T-helper 2 cell treated with Interferon-gamma antibody and Interleukin-4, amounts not matched to agents 5 μg/mL and 100 μg/mL, for 36 hours (primary cell): ENCODE measurements around the gene TMEM95.

ENCODE experiments used
- DNase-seq: peaks from one replicate; pipeline ENCODE4 v3.0.0; 2021; ENCODE audit warnings: low spot score
- H3K27ac Mint-ChIP-seq: one replicate; pipeline ENCODE4 v1.8.0; 2021; ENCODE audit warnings: mild to moderate bottlenecking, mixed read lengths
- H3K27me3 Mint-ChIP-seq: one replicate; pipeline ENCODE4 v1.8.0; 2021; ENCODE audit warnings: low read depth, mixed read lengths
- H3K36me3 Mint-ChIP-seq: one replicate; pipeline ENCODE4 v1.8.0; 2021; ENCODE audit warnings: low read depth, mixed read lengths
- H3K4me1 Mint-ChIP-seq: one replicate; pipeline ENCODE4 v1.8.0; 2021; ENCODE audit warnings: low read depth, mixed read lengths
- H3K4me3 Mint-ChIP-seq: one replicate; pipeline ENCODE4 v1.8.0; 2022; ENCODE audit warnings: mild to moderate bottlenecking, moderate library complexity, mixed read lengths
- H3K9me3 Mint-ChIP-seq: one replicate; pipeline ENCODE4 v1.8.0; 2021; ENCODE audit warnings: mixed read lengths

Gene TMEM95

DNA sequence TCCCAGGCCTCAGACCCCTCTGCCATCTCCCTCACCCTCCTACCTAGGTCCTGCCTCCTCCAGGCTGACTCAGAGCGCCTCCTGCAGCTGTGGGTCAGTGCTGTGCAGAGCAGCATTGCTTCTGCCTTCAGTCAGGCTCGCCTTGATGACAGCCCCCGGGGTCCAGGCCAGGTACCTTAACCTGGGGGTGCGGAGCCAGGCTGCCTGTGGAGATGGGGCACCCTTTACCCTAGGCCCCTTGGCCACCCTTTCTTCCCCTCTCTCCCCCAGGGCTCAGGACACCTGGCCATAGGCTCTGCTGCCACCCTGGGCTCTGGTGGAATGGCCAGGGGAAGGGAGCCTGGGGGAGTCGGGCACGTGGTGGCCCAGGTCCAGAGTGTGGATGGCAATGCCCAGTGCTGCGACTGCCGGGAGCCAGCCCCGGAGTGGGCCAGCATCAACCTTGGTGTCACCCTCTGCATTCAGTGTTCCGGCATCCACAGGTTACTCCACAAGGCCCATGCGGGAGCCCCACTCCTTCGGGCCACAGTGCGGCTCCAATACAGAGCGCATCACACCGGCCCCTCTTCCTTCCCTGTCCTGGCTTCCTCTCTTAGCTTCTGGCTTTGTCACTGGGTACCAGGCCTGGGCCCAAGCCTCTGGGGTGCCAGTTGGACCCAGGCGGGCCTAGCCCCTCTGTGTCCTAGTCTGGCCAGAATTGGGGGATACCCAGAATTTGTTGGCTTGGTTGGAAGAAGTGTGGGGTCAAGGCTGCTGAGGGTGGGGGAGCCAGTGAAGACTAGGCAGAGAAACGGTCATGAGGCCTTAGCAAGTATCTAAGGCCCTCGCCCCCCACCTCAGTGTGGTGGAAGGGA, 8.0 kb upstream of the TMEM95 start:
- H3K4me3 Mint-ChIP-seq, result no peak overlapping the region
- no peaks in the 10 kb centered on the region for H3K27me3 Mint-ChIP-seq
- H3K27ac Mint-ChIP-seq, result peak overlapping the region; percentile 36
- peaks cover 7% of the 10 kb centered on the region for H3K4me1 Mint-ChIP-seq
- H3K36me3 Mint-ChIP-seq, result peaks cover 61% of the 10 kb centered on the region
- no peaks in the 10 kb centered on the region for H3K9me3 Mint-ChIP-seq
- no peak for DNase-seq

- Mint-ChIP-seq H3K4me3 (no peak overlapping the region), H3K36me3 (peaks cover 65% of the 10 kb centered on the region), H3K27ac (no peak overlapping the region), H3K4me1 (peaks cover 13% of the 10 kb centered on the region), H3K27me3 (no peaks in the 10 kb centered on the region), H3K9me3 (no peaks in the 10 kb centered on the region)
- DNase-seq, result no peak
Observed at GRCh38 chr17:7347630-7348477, 7.1 kb upstream of the TMEM95 start.

DNA sequence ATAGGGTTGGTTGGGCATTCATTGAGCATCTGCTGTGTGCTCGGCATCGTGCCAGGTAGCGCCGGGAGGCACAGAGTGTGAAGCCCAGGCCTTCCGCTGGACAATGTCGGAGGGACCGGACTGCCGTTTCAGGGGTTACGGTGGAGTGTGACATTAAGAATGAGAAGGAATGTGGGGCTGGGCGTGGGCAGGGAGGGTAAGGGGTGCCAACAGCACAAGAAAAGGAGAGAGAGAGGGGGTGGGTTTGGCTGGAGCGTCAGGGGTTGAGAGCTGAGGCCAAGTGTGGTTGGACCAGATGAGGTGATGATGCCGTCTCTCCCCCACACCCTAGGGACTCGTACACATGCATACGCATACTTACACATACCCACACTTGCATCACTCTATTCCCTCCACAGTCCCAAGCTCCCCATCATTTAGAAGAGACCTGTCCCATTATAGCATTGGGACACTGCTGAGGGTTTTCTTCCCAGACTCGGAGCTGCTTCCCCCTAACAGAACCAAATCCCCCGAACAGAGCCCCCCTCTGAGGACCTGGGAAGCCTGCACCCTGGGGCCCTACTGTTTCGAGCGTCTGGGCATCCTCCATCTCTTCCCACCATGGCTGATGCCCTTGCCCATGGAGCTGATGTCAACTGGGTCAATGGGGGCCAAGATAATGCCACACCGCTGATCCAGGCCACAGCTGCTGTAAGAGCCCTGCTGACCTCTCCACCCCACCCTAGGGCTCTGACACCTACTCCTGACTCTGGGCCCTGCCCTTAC, 6.3 kb upstream of the TMEM95 start:
- H3K9me3 Mint-ChIP-seq, result no peaks in the 10 kb centered on the region
- H3K27ac Mint-ChIP-seq, result peak overlapping the region; percentile 55
- no peaks in the 10 kb centered on the region for H3K27me3 Mint-ChIP-seq
- no peak for DNase-seq
- no peak overlapping the region for H3K4me3 Mint-ChIP-seq
- peaks cover 64% of the 10 kb centered on the region for H3K36me3 Mint-ChIP-seq
- peaks cover 13% of the 10 kb centered on the region for H3K4me1 Mint-ChIP-seq

DNA sequence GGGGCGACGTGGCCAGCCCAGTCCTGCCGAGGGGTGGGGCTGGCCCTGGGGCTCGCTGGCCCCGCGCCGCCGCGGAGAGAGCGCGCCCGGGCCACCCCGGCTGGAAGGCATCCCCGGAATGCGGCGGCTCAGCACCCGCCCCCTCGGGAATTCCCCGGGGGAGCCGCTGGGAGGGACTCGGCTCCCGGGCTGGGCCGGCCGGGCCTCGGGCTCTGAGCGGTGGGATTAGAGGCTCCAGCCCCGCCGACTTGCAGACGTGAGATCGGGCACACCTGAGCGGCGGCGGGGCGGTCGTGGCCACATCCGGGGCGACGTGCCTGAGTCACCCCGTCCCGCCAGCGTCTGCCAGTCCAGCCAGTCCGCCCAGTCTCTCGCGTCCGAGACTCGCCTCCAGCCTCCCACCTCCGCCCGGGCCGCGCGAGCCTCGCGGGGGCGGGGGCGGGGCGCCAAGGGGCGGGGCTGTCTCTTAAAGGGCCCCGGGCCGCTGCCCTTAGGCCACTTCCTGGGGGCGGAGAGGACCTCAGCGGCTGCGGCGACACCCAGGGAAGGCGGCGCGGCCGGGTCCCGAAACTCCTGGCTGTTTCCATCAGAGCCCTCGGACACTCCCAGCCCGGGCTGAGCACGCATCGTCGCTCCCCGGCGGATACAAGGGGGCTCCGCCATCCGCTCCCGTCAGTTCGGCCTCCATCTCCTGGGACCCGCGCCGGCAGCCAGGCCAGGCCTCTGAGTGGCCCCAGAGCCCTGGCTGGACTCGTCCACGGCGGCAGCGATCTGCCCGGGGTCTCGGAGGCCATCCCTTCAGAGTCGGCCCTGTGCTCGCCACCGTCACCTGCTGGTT, 3.1 kb upstream of the TMEM95 start, which contains the start of gene KCTD11:
TSS of gene KCTD11 (plus strand) at position 498 of the 838 bp plus-strand sequence.
- DNase-seq, result peak; percentile 90
- H3K4me3 Mint-ChIP-seq, result peak within 1 kb of the TSS; percentile 80
- H3K9me3 Mint-ChIP-seq, result no peaks in the 10 kb centered on the region
- no peaks in the 10 kb centered on the region for H3K27me3 Mint-ChIP-seq
- H3K4me1 Mint-ChIP-seq, result peaks cover 25% of the 10 kb centered on the region
- peaks cover 45% of the 10 kb centered on the region for H3K36me3 Mint-ChIP-seq
- H3K27ac Mint-ChIP-seq, result peak within 1 kb of the TSS; percentile 76

DNA sequence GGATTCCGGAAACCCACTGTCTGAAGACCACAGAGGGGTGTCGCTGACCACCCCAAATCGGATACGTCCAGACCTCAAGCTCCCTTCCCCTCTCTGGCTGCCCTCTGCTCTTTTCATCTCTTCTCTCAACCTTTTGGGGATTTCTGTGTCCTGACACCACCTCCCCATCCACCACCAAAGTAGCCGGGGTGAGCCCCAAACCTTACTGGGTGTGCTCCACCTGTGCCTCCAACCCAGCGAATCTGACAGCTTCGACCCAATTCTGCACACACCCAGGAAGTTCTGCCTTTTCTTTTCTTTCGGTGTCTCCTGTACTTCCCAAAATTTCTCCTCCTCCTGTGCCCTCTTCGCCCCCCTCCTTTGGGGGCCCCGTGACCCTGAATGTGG, 2.5 kb upstream of the TMEM95 start:
- H3K4me1 Mint-ChIP-seq, result peaks cover 25% of the 10 kb centered on the region
- peaks cover 40% of the 10 kb centered on the region for H3K36me3 Mint-ChIP-seq
- DNase-seq, result no peak

GRCh38 chr17:7352910-7353635, 1.9 kb upstream of the TMEM95 start:
- Mint-ChIP-seq H3K27me3 (no peaks in the 10 kb centered on the region), H3K4me1 (peaks cover 25% of the 10 kb centered on the region), H3K27ac (peak overlapping the region; percentile 76), H3K36me3 (peaks cover 35% of the 10 kb centered on the region), H3K4me3 (peak overlapping the region; percentile 80), H3K9me3 (no peaks in the 10 kb centered on the region)
- no peak for DNase-seq

More for the DNA sequence above, 2.5 kb upstream of the TMEM95 start:
- Mint-ChIP-seq H3K4me3 (peak overlapping the region; percentile 80), H3K27ac (peak overlapping the region; percentile 76), H3K27me3 (no peaks in the 10 kb centered on the region), H3K9me3 (no peaks in the 10 kb centered on the region)

DNA sequence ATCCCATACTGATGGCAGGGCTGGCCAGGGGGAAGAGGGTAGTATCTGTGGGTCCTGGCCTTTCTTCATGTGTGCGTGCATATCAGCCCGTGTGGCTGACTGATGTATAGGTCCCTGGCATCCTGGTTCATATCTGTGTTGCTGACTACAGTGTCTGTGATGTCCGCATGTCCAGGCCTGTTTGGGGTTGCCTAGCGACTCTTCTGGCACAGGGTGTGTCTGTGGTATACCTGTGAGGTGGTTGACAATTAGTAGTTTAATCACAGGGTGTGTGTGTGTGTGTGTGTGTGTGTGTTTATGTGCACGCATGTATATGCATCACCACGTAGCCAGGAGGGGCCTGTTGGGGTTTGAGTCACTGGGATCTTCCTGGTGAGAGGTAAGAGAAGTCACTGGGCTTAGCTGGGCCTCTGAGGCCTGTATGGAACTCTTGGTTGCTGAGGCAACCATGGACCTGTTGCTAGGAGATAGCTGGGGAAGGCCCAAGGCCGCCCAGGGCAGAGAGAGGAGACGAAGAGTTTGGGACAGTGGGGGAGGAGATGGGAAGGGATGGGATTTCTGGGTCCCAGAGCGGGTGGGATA, 603 bp upstream of the TMEM95 start:
- Mint-ChIP-seq H3K4me3 (no peak overlapping the region), H3K36me3 (peaks cover 24% of the 10 kb centered on the region), H3K9me3 (no peaks in the 10 kb centered on the region), H3K27ac (peak overlapping the region; percentile 85), H3K27me3 (no peaks in the 10 kb centered on the region), H3K4me1 (peaks cover 23% of the 10 kb centered on the region)
- DNase-seq, result no peak

GRCh38 chr17:7355573-7355972, 617 bp downstream of the TMEM95 start:
- peaks cover 16% of the 10 kb centered on the region for H3K36me3 Mint-ChIP-seq
- H3K9me3 Mint-ChIP-seq, result no peaks in the 10 kb centered on the region
- H3K4me3 Mint-ChIP-seq, result no peak overlapping the region
- no peaks in the 10 kb centered on the region for H3K27me3 Mint-ChIP-seq
- no peak for DNase-seq
- peak overlapping the region; percentile 19 for H3K27ac Mint-ChIP-seq
- H3K4me1 Mint-ChIP-seq, result peaks cover 17% of the 10 kb centered on the region

DNA sequence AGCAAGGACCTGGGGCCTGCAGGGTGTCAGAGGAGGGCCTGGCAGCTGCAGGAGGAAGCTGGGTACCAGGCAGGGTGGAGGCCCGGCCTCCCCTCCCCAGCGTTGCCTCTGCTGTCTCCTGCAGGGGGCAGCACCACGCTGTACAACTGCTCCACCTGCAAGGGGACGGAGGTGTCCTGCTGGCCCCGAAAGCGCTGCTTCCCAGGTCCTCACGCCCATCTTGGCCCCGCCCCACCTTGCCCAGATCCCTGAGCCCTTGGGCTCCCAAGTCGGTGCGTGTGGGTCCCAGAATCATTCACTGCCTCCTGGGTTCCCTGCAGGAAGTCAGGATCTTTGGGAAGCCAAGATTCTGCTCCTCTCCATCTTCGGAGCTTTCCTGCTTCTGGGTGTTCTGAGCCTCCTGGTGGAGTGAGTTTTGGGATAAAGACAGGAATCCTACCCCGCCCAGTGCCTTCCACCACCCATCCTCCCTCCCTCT, 1.2 kb downstream of the TMEM95 start:
- peaks cover 17% of the 10 kb centered on the region for H3K4me1 Mint-ChIP-seq
- peaks cover 12% of the 10 kb centered on the region for H3K36me3 Mint-ChIP-seq
- H3K9me3 Mint-ChIP-seq, result no peaks in the 10 kb centered on the region
- no peak overlapping the region for H3K4me3 Mint-ChIP-seq
- H3K27ac Mint-ChIP-seq, result no peak overlapping the region
- H3K27me3 Mint-ChIP-seq, result no peaks in the 10 kb centered on the region
- peak; percentile 81 for DNase-seq

GRCh38 chr17:7356756-7357155, 1.8 kb downstream of the TMEM95 start:
- no peak for DNase-seq
- Mint-ChIP-seq H3K27me3 (peaks cover 3% of the 10 kb centered on the region), H3K36me3 (peaks cover 9% of the 10 kb centered on the region), H3K4me3 (no peak overlapping the region), H3K9me3 (no peaks in the 10 kb centered on the region), H3K27ac (no peak overlapping the region), H3K4me1 (peaks cover 17% of the 10 kb centered on the region)

DNA sequence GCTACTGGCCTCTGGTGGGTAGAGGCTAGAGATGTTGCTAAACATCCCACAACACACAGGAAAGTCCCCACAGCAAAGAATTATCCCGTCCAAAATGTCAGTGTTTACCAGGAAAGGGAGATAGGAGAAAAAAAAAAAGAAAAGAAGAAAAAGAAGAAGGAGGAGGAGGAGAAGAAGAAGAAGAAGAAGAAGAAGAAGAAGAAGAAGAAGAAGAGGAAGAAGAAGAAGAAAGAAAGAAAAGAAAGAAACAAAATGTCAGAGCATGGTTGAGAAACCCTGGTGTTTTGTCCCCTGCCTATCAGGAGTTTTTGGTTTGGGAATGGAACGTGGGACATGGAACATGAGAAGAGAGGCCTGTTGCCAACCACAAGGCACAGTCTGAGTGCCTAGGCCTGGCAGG, 2.4 kb downstream of the TMEM95 start:
- Mint-ChIP-seq H3K4me1 (peaks cover 16% of the 10 kb centered on the region), H3K27me3 (peaks cover 3% of the 10 kb centered on the region), H3K27ac (no peak overlapping the region), H3K36me3 (peaks cover 7% of the 10 kb centered on the region), H3K4me3 (no peak overlapping the region), H3K9me3 (no peaks in the 10 kb centered on the region)
- DNase-seq, result no peak

DNA sequence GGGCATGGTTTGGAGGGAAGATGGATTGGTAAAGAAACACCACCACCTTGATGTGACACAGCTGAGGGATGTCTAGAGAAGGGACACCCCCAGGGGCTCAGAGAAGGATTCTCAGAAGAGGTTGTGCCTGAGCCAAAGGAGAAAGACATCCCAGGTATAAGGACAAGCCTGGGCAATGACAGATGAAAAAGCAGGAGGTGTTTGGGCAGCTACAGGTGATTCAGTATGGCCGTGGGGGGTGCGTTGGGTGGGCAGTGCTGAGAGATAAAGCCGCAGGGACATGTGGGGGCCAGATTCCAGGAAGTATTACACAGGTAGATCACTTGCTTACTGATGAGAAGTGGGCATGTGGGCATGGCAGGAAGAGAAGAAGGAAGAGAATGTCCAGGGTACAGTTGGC, 7.0 kb downstream of the TMEM95 start:
- no peak for DNase-seq
- Mint-ChIP-seq H3K27me3 (peaks cover 3% of the 10 kb centered on the region), H3K36me3 (no peaks in the 10 kb centered on the region), H3K9me3 (no peaks in the 10 kb centered on the region), H3K27ac (no peak overlapping the region), H3K4me3 (no peak overlapping the region), H3K4me1 (no peaks in the 10 kb centered on the region)
